ENCODE data around the gene ZNF681.
"Not testable (repeated sequence)": the region's sequence is repeated elsewhere in the genome, so short reads cannot be mapped to it uniquely, and the experiment has no call there.

The ZNF681 gene

GRCh38 chr19:23772675-23773063 is 14.0 kb upstream of the ZNF681 start:
- H3K36me3 ChIP-seq (ENCODE audit: insufficient read depth, low read length) = peaks cover 88% of the 10 kb centered on the region
- H3K27ac ChIP-seq (ENCODE audit: low read depth, low read length) = no peak overlapping the region
- no peaks in the 10 kb centered on the region for H3K4me1 ChIP-seq (ENCODE audit: insufficient read depth, low read length)
- no peak overlapping the region for H3K4me3 ChIP-seq (ENCODE audit: low read length)
- 94% methylated on average over 2 of the region's 2 CpGs for WGBS
- no peaks in the 10 kb centered on the region for H3K9me3 ChIP-seq (ENCODE audit: insufficient read depth, low read depth, low read length)
- no peak overlapping the region for H3K9ac ChIP-seq (ENCODE audit: low read depth, low read length)
- H3K27me3 ChIP-seq (ENCODE audit: insufficient read depth, low read length) = no peaks in the 10 kb centered on the region

- Histone ChIP-seq H3K27ac (ENCODE audit: low read depth, low read length) (no peak overlapping the region), H3K4me3 (ENCODE audit: low read length) (no peak overlapping the region), H3K4me1 (ENCODE audit: insufficient read depth, low read length) (no peaks in the 10 kb centered on the region), H3K9me3 (ENCODE audit: insufficient read depth, low read depth, low read length) (no peaks in the 10 kb centered on the region), H3K36me3 (ENCODE audit: insufficient read depth, low read length) (peaks cover 86% of the 10 kb centered on the region), H3K27me3 (ENCODE audit: insufficient read depth, low read length) (no peaks in the 10 kb centered on the region), H3K9ac (ENCODE audit: low read depth, low read length) (no peak overlapping the region)
- WGBS = 96% methylated on average over 4 of the region's 4 CpGs
These were observed 13.3 kb upstream of the ZNF681 start for GRCh38 chr19:23771761-23772674.

- peaks cover 82% of the 10 kb centered on the region for H3K36me3 ChIP-seq (ENCODE audit: insufficient read depth, low read length)
- no peak overlapping the region for H3K4me3 ChIP-seq (ENCODE audit: low read length)
- H3K9me3 ChIP-seq (ENCODE audit: insufficient read depth, low read depth, low read length) = no peaks in the 10 kb centered on the region
- H3K9ac ChIP-seq (ENCODE audit: low read depth, low read length) = no peak overlapping the region
- 97% methylated on average over 1 of the region's 2 CpGs for WGBS
- H3K27me3 ChIP-seq (ENCODE audit: insufficient read depth, low read length) = no peaks in the 10 kb centered on the region
- no peak overlapping the region for H3K27ac ChIP-seq (ENCODE audit: low read depth, low read length)
- no peaks in the 10 kb centered on the region for H3K4me1 ChIP-seq (ENCODE audit: insufficient read depth, low read length)
These were observed 12.6 kb upstream of the ZNF681 start for GRCh38 chr19:23771316-23771715.

DNA sequence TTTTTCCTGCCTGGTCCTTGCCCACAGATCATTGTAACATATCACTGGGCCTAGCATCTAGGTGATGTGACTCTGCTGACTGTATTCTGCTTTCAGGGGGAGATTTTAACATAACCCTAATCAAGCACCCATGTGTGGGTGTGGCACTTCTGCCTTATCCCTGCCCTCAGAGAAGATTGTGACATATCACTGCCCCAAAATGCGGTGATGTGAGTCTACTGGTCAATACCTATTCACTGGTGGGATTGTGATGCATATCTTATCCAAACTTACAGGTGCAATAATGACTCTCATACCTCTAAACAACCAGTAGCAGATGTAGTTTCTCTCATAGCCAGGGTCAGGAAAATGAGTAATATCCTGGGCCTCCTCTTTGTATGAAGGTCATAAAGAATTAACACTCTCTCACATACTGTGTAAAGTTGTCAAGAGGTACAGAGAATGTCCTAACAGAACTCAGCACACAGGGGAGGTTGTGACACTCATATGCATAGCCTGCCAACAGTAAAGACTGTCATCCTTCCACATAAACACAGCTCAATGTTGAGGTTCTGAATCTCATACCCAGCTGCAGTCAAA is 12.1 kb upstream of the ZNF681 start:
- Histone ChIP-seq H3K27me3 (ENCODE audit: insufficient read depth, low read length) (no peaks in the 10 kb centered on the region), H3K27ac (ENCODE audit: low read depth, low read length) (no peak overlapping the region), H3K9ac (ENCODE audit: low read depth, low read length) (no peak overlapping the region), H3K4me3 (ENCODE audit: low read length) (no peak overlapping the region), H3K36me3 (ENCODE audit: insufficient read depth, low read length) (peaks cover 79% of the 10 kb centered on the region), H3K4me1 (ENCODE audit: insufficient read depth, low read length) (no peaks in the 10 kb centered on the region), H3K9me3 (ENCODE audit: insufficient read depth, low read depth, low read length) (no peaks in the 10 kb centered on the region)
- 100% methylated on average over 1 of the region's 1 CpG for WGBS

DNA sequence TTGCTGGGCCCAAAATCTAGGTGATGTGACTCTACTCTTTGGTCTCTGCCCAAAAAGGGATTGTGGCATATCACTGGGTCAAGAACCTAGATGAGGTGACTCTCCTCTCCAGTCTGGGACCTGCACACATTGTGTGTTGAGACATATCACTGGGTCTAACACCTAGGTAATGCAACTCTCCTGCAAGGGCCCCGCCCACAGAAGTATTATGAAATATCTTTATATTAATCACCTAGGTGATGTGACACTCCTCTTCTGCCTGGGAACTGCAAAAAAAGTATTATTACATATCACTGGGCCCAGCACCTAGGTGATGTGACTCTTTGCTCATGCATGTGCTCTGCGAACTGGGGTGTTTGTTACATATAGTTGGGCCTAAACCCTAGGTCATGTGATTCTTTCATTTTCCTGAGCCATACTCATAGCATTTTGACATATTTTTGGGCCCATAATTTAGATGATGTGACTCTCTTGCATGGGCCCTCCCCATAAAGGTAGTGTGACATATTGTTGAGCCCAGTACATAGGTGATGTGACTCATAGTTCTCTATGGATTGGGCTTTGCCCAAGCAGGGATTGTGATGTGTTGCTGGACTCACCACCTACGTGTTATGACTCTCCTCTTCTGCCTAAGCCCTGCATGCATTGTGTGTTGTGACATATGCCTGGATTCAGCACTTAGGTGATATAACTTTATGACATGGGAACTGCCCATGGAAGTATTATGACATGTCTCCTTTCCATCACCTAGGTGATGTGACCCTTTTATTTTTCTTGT is 11.2 kb upstream of the ZNF681 start:
- Histone ChIP-seq H3K4me3 (ENCODE audit: low read length) (no peak overlapping the region), H3K27me3 (ENCODE audit: insufficient read depth, low read length) (no peaks in the 10 kb centered on the region), H3K9me3 (ENCODE audit: insufficient read depth, low read depth, low read length) (no peaks in the 10 kb centered on the region), H3K9ac (ENCODE audit: low read depth, low read length) (no peak overlapping the region), H3K27ac (ENCODE audit: low read depth, low read length) (no peak overlapping the region), H3K36me3 (ENCODE audit: insufficient read depth, low read length) (peaks cover 79% of the 10 kb centered on the region), H3K4me1 (ENCODE audit: insufficient read depth, low read length) (no peaks in the 10 kb centered on the region)
- 86% methylated on average over 3 of the region's 3 CpGs for WGBS

GRCh38 chr19:23766951-23767350 is 8.3 kb upstream of the ZNF681 start:
- no peaks in the 10 kb centered on the region for H3K27me3 ChIP-seq (ENCODE audit: insufficient read depth, low read length)
- no peaks in the 10 kb centered on the region for H3K9me3 ChIP-seq (ENCODE audit: insufficient read depth, low read depth, low read length)
- no peak overlapping the region for H3K27ac ChIP-seq (ENCODE audit: low read depth, low read length)
- H3K36me3 ChIP-seq (ENCODE audit: insufficient read depth, low read length) = peaks cover 55% of the 10 kb centered on the region
- 89% methylated on average over 13 of the region's 13 CpGs for WGBS
- H3K9ac ChIP-seq (ENCODE audit: low read depth, low read length) = no peak overlapping the region
- H3K4me3 ChIP-seq (ENCODE audit: low read length) = no peak overlapping the region
- no peaks in the 10 kb centered on the region for H3K4me1 ChIP-seq (ENCODE audit: insufficient read depth, low read length)

DNA sequence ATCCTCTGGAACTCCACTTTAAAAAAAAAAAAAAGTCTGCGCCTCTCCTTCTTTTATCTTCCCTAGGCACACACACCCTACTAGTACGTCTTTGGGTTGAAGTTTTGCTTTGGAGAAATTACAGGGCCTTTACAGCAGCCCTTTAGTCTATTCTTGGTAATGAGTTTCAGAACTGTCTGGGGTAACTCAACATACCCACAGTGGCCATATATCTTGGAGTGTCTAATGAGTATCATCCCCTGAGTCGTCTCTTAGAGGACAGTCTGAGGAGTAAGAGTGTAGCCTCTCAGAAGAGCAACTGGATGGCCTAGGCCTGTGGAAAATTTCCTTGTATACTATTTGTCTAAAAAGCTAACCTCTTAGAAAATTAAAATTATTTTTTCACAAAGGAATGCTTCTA is 6.1 kb upstream of the ZNF681 start:
- Histone ChIP-seq H3K9ac (ENCODE audit: low read depth, low read length) (no peak overlapping the region), H3K4me3 (ENCODE audit: low read length) (peak overlapping the region; percentile 95), H3K4me1 (ENCODE audit: insufficient read depth, low read length) (no peaks in the 10 kb centered on the region), H3K27me3 (ENCODE audit: insufficient read depth, low read length) (0 out of 2 replicates have a peak, but pooled peaks cover 2% of the 10 kb centered on the region), H3K36me3 (ENCODE audit: insufficient read depth, low read length) (peaks cover 34% of the 10 kb centered on the region; the same call in 1 of the 2 replicates), H3K27ac (ENCODE audit: low read depth, low read length) (no peak overlapping the region), H3K9me3 (ENCODE audit: insufficient read depth, low read depth, low read length) (no peaks in the 10 kb centered on the region)
- 100% methylated on average over 1 of the region's 3 CpGs for WGBS

DNA sequence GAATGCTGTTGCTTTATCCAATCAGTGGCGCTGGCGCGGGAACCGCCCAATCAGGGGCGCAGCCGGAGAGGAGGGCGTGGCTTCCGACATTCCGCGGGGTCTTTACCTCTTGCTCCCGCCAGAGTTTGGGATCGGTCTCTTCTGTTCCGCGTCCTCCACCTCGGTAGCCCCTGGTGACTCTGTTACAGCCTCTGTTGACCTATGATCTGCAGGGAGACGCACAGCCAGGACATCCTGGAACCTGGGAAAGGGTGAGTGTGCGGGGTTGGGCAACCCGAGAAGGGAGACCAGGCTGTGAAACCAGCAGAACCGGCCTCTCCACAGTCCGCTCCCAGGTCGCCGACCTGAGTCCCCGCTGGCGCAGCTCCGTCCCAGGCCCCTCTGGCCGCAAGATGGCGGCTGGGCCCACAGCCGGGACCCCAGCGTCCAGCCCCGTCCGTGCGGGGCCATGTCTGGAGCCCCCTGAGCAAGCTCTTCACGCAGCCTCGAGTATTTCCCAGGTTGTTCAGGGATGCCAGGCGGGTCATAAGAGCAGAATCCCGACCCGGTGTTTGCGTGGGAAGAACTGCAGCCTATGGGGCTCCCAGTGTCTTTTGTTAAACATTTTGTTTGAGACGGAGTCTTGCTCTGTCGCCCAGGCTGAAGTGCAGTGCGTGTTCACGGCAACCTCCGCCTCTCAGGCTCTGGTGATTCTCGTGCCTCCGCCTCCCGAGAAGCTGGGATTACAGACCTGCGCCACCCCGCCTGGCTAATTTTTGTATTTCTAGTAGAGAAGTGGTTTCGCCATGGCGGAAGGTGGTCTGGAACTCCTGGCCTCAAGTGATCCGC is 4.4 kb upstream of the ZNF681 start:
- H3K4me3 ChIP-seq (ENCODE audit: low read length) = peak overlapping the region; percentile 95
- peak overlapping the region; percentile 93 for H3K27ac ChIP-seq (ENCODE audit: low read depth, low read length)
- 0 out of 2 replicates have a peak, but pooled peaks cover 2% of the 10 kb centered on the region for H3K27me3 ChIP-seq (ENCODE audit: insufficient read depth, low read length)
- peak overlapping the region; percentile 97 for H3K9ac ChIP-seq (ENCODE audit: low read depth, low read length)
- H3K36me3 ChIP-seq (ENCODE audit: insufficient read depth, low read length) = peaks cover 20% of the 10 kb centered on the region; the same call in 1 of the 2 replicates
- no peaks in the 10 kb centered on the region for H3K9me3 ChIP-seq (ENCODE audit: insufficient read depth, low read depth, low read length)
- H3K4me1 ChIP-seq (ENCODE audit: insufficient read depth, low read length) = no peaks in the 10 kb centered on the region
- WGBS = 2% methylated on average over 51 of the region's 51 CpGs

GRCh38 chr19:23762548-23762883 is 3.8 kb upstream of the ZNF681 start:
- H3K27ac ChIP-seq (ENCODE audit: low read depth, low read length) = no peak overlapping the region
- H3K4me1 ChIP-seq (ENCODE audit: insufficient read depth, low read length) = peaks cover 5% of the 10 kb centered on the region; the same call in 1 of the 2 replicates
- no peak overlapping the region; the same call in 1 of the 2 replicates for H3K9ac ChIP-seq (ENCODE audit: low read depth, low read length)
- WGBS = 48% methylated on average over 9 of the region's 9 CpGs
- H3K4me3 ChIP-seq (ENCODE audit: low read length) = peak overlapping the region; percentile 95
- H3K27me3 ChIP-seq (ENCODE audit: insufficient read depth, low read length) = 0 out of 2 replicates have a peak, but pooled peaks cover 2% of the 10 kb centered on the region
- H3K36me3 ChIP-seq (ENCODE audit: insufficient read depth, low read length) = peaks cover 18% of the 10 kb centered on the region; the same call in 1 of the 2 replicates
- no peaks in the 10 kb centered on the region for H3K9me3 ChIP-seq (ENCODE audit: insufficient read depth, low read depth, low read length)

DNA sequence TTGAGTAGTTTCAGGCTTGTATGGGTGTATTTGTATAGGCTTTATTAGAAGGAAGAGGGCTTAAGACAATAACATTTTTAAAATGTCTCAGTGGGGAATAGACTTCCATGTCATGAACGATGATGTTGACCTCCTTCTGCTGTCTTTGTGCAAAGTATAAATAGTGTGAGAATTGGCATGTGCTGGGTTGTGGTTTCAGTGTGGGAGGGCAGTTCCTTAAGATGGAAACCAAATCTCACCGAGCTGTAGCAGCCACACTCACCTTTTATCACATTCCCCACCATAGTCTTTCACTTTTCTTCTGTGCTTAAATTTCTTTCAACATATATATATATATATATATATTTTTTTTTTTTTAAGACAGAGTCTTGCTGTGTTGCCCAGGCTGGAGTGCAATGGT is 1.6 kb upstream of the ZNF681 start:
- not testable (repeated sequence) for H3K4me1 ChIP-seq (ENCODE audit: insufficient read depth, low read length); H3K27me3 ChIP-seq (ENCODE audit: insufficient read depth, low read length); H3K27ac ChIP-seq (ENCODE audit: low read depth, low read length); H3K9ac ChIP-seq (ENCODE audit: low read depth, low read length); H3K4me3 ChIP-seq (ENCODE audit: low read length); H3K36me3 ChIP-seq (ENCODE audit: insufficient read depth, low read length); H3K9me3 ChIP-seq (ENCODE audit: insufficient read depth, low read depth, low read length)
- WGBS = 80% methylated on average over 1 of the region's 2 CpGs

All from HUES64 (cell line).